ENCODE measurements around the gene ZMAT5. TPM values are rescaled to one million over a fixed set of nuclear protein-coding genes. Genes with fewer than 3 reads are reported as not detected.

Gene ZMAT5
- total and polyA plus RNA-seq, 10 of the 15 experiments (the other 5 are each of a cell fraction or from before 2014, with no cell fraction given) = 2.3 to 43.0 (median 21.9) TPM

DNA sequence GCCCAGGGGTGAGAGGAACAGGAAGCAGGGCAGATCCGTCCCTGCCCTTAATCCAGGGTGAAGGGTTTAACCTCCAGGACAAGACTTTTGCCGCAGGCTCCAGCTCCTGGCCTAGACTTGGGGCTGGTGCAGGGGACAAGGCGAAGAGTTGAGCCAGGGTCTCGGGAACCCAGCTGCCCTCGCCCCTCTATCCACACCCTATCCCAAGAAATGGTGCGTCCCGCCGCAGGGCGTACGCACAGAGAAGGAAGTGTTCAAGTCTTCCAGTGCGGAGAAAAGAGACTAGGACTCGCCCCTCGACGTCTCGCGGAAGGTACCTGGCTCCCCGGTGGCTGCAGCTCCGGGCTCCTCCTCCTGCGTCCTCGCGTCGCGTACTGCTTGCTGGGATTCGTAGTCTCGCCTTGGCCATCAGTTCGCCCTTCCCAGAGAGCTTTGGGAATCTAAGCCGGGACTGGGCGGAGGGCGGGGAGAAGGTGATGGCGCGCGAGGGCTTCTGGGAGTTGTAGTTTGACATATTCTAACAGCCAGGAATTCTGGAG lies at the start of gene ZMAT5 (continued):
- TF ChIP-seq, protein P1, sequence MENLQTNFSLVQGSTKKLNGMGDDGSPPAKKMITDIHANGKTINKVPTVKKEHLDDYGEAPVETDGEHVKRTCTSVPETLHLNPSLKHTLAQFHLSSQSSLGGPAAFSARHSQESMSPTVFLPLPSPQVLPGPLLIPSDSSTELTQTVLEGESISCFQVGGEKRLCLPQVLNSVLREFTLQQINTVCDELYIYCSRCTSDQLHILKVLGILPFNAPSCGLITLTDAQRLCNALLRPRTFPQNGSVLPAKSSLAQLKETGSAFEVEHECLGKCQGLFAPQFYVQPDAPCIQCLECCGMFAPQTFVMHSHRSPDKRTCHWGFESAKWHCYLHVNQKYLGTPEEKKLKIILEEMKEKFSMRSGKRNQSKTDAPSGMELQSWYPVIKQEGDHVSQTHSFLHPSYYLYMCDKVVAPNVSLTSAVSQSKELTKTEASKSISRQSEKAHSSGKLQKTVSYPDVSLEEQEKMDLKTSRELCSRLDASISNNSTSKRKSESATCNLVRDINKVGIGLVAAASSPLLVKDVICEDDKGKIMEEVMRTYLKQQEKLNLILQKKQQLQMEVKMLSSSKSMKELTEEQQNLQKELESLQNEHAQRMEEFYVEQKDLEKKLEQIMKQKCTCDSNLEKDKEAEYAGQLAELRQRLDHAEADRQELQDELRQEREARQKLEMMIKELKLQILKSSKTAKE (IDR thresholded peaks at IDR 0.05; ENCODE audit: low read depth, poor library complexity, severe bottlenecking) = no peak
- TF ChIP-seq SP1 (IDR thresholded peaks at IDR 0.05; ENCODE audit: low read depth, low read length) (no peak), ZSCAN29 (IDR thresholded peaks at IDR 0.05) (no peak), TBL1XR1 (IDR thresholded peaks at IDR 0.05; ENCODE audit: low read depth, low read length) (peak; percentile 22; the same call in 1 of the 2 replicates), ASH2L (IDR thresholded peaks at IDR 0.05; ENCODE audit: borderline replicate concordance, low read depth) (no peak), SPI1 (IDR thresholded peaks at IDR 0.05; ENCODE audit: borderline replicate concordance, insufficient read depth, low read depth, low read length) (no peak), RELA (IDR thresholded peaks at IDR 0.05; ENCODE audit: borderline replicate concordance, partially characterized antibody) (peak; percentile 29), EED (IDR thresholded peaks at IDR 0.05; ENCODE audit: low read depth) (peak; percentile 48; the same call in 1 of the 2 replicates), TCF3 (IDR thresholded peaks at IDR 0.05; ENCODE audit: borderline replicate concordance, insufficient read depth, low read depth, low read length) (no peak), RBBP5 (conservative IDR thresholded peaks at IDR 0.05) (no peak), KDM1A (IDR thresholded peaks at IDR 0.05; ENCODE audit: borderline replicate concordance) (no peak), PML (IDR thresholded peaks at IDR 0.05; ENCODE audit: low read length) (peak; percentile 85; the same call in 1 of the 2 replicates), TCF12 (IDR thresholded peaks at IDR 0.05; ENCODE audit: low read depth, low read length) (0 out of 2 replicates have a peak, but pooled peaks have one; percentile 6), CBX3 (IDR thresholded peaks at IDR 0.05; ENCODE audit: borderline replicate concordance, low read depth) (no peak), NRF1 (conservative IDR thresholded peaks at IDR 0.05; ENCODE audit: low read depth, low read length) (no peak)
- TF ChIP-seq, protein P2, sequence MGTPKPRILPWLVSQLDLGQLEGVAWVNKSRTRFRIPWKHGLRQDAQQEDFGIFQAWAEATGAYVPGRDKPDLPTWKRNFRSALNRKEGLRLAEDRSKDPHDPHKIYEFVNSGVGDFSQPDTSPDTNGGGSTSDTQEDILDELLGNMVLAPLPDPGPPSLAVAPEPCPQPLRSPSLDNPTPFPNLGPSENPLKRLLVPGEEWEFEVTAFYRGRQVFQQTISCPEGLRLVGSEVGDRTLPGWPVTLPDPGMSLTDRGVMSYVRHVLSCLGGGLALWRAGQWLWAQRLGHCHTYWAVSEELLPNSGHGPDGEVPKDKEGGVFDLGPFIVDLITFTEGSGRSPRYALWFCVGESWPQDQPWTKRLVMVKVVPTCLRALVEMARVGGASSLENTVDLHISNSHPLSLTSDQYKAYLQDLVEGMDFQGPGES (IDR thresholded peaks at IDR 0.05) = no peak
- TF ChIP-seq, protein P3, sequence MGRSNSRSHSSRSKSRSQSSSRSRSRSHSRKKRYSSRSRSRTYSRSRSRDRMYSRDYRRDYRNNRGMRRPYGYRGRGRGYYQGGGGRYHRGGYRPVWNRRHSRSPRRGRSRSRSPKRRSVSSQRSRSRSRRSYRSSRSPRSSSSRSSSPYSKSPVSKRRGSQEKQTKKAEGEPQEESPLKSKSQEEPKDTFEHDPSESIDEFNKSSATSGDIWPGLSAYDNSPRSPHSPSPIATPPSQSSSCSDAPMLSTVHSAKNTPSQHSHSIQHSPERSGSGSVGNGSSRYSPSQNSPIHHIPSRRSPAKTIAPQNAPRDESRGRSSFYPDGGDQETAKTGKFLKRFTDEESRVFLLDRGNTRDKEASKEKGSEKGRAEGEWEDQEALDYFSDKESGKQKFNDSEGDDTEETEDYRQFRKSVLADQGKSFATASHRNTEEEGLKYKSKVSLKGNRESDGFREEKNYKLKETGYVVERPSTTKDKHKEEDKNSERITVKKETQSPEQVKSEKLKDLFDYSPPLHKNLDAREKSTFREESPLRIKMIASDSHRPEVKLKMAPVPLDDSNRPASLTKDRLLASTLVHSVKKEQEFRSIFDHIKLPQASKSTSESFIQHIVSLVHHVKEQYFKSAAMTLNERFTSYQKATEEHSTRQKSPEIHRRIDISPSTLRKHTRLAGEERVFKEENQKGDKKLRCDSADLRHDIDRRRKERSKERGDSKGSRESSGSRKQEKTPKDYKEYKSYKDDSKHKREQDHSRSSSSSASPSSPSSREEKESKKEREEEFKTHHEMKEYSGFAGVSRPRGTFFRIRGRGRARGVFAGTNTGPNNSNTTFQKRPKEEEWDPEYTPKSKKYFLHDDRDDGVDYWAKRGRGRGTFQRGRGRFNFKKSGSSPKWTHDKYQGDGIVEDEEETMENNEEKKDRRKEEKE (IDR thresholded peaks at IDR 0.05) = no peak
- TF ChIP-seq, protein P4, sequence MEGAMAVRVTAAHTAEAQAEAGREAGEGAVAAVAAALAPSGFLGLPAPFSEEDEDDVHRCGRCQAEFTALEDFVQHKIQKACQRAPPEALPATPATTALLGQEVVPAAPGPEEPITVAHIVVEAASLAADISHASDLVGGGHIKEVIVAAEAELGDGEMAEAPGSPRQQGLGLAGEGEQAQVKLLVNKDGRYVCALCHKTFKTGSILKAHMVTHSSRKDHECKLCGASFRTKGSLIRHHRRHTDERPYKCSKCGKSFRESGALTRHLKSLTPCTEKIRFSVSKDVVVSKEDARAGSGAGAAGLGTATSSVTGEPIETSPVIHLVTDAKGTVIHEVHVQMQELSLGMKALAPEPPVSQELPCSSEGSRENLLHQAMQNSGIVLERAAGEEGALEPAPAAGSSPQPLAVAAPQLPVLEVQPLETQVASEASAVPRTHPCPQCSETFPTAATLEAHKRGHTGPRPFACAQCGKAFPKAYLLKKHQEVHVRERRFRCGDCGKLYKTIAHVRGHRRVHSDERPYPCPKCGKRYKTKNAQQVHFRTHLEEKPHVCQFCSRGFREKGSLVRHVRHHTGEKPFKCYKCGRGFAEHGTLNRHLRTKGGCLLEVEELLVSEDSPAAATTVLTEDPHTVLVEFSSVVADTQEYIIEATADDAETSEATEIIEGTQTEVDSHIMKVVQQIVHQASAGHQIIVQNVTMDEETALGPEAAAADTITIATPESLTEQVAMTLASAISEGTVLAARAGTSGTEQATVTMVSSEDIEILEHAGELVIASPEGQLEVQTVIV (IDR thresholded peaks at IDR 0.05; ENCODE audit: borderline replicate concordance, partially characterized antibody) = no peak
- TF ChIP-seq, protein P5, sequence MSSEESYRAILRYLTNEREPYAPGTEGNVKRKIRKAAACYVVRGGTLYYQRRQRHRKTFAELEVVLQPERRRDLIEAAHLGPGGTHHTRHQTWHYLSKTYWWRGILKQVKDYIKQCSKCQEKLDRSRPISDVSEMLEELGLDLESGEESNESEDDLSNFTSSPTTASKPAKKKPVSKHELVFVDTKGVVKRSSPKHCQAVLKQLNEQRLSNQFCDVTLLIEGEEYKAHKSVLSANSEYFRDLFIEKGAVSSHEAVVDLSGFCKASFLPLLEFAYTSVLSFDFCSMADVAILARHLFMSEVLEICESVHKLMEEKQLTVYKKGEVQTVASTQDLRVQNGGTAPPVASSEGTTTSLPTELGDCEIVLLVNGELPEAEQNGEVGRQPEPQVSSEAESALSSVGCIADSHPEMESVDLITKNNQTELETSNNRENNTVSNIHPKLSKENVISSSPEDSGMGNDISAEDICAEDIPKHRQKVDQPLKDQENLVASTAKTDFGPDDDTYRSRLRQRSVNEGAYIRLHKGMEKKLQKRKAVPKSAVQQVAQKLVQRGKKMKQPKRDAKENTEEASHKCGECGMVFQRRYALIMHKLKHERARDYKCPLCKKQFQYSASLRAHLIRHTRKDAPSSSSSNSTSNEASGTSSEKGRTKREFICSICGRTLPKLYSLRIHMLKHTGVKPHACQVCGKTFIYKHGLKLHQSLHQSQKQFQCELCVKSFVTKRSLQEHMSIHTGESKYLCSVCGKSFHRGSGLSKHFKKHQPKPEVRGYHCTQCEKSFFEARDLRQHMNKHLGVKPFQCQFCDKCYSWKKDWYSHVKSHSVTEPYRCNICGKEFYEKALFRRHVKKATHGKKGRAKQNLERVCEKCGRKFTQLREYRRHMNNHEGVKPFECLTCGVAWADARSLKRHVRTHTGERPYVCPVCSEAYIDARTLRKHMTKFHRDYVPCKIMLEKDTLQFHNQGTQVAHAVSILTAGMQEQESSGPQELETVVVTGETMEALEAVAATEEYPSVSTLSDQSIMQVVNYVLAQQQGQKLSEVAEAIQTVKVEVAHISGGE (CRISPR knock-in tag; IDR thresholded peaks at IDR 0.05) = no peak

All from GM12878 (cell line).